ENCODE data around the gene HOXC5. TPM values are rescaled to one million over a fixed set of nuclear protein-coding genes. Genes with fewer than 3 reads are reported as not detected.

The HOXC5 gene
- polyA plus RNA-seq, 1 donor: 1.8 TPM

DNA sequence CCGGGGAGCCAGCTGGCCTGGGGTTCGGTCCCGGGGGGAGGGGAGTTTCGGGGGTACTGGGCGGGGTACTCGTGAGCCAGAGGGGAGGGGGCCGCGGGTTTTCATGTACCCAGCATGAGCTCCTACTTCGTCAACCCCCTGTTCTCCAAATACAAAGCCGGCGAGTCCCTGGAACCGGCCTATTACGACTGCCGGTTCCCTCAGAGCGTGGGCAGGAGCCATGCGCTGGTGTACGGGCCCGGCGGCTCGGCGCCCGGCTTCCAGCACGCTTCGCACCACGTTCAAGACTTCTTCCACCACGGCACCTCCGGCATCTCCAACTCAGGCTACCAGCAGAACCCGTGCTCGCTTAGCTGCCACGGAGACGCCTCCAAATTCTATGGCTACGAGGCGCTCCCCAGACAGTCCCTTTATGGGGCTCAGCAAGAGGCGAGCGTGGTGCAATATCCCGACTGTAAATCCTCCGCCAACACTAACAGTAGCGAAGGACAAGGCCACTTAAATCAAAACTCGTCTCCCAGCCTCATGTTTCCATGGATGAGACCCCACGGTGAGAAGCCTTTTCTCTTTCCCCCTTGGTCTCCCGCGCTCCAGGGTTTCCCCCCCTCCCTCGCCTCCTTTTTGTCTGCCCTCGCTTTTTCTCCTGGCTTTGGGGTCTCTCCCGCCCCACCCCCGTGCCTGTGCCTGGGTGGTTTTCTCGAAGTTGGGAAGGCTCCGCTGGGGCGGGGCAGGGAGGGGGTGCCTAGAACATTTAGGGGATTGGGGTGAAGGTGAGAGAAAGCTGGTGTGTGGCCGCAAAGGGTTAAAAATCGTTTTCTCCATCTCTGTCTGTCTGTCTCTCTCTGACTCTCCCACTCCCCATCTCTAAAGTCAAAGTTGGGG is 23.4 kb upstream of the HOXC5 start:
- Histone ChIP-seq H3K4me3 (ENCODE audit: low read length) (peak overlapping the region; percentile 55), H3K36me3 (ENCODE audit: control insufficient read depth, insufficient read depth, low read length) (no peaks in the 10 kb centered on the region), H3K27ac (ENCODE audit: low read length) (peak overlapping the region; percentile 48), H3K27me3 (ENCODE audit: control insufficient read depth, insufficient read depth, low read length) (peaks cover 88% of the 10 kb centered on the region), H3K4me1 (ENCODE audit: control insufficient read depth, insufficient read depth, low read length) (peaks cover 56% of the 10 kb centered on the region), H3K9me3 (ENCODE audit: control insufficient read depth, low read depth, low read length) (peaks cover 10% of the 10 kb centered on the region)
- peak in 1 of 2 donors; percentile 49 for DNase-seq
- no CpG with 5 or more reads among the region's 51 CpGs for WGBS (ENCODE audit: insufficient coverage, low lambda C conversion rate)

DNA sequence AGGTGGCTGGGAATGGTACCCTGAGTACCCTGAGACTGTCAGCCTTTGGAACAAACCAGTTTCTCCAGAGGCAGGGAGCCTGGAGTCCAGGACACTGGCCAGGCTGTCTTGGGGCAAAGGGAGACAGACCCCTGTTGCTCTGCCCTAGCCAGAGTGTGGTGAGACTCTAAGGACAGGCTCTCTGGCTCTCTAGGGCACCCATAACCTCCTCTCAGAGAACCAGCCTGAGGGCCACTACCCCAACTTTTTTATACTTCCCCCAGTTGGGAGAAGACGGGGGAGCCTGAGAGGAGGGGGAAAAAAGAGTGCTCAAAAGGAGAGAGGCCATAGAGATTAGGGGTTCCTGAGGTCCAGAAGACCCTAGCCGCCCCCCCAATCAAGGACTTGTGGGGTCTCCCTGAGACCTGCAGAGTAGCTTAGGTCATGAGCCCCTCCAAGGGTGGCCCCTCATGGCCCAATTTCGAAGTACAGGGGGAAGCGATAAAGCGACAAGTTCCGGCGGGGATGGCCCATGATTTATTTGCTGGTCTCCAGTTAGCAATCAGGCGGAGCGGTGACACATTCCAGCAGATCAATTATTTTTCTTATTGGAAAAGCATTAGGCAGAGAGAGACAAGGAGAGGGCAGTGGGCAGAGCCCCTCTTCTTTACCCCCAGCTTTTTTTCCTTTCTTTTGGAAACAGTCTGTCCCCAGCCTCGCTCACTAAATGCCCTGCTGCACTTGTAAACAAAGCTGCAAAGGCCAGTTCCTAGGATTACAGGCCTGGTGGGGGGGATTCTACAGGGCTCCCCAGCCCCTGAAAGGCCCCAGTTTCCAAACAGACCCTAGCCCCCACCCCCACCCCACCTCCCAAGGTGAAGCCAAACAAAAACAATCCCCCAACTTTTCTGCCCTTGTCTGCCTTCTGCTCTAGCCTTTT is 22.5 kb upstream of the HOXC5 start:
- Histone ChIP-seq H3K9me3 (ENCODE audit: control insufficient read depth, low read depth, low read length) (peaks cover 9% of the 10 kb centered on the region), H3K4me1 (ENCODE audit: control insufficient read depth, insufficient read depth, low read length) (peaks cover 57% of the 10 kb centered on the region), H3K4me3 (ENCODE audit: low read length) (peak overlapping the region; percentile 55), H3K27ac (ENCODE audit: low read length) (peak overlapping the region; percentile 48), H3K27me3 (ENCODE audit: control insufficient read depth, insufficient read depth, low read length) (peaks cover 88% of the 10 kb centered on the region), H3K36me3 (ENCODE audit: control insufficient read depth, insufficient read depth, low read length) (no peaks in the 10 kb centered on the region)
- DNase-seq: no peak
- 20% methylated on average over 1 of the region's 10 CpGs for WGBS (ENCODE audit: insufficient coverage, low lambda C conversion rate)

DNA sequence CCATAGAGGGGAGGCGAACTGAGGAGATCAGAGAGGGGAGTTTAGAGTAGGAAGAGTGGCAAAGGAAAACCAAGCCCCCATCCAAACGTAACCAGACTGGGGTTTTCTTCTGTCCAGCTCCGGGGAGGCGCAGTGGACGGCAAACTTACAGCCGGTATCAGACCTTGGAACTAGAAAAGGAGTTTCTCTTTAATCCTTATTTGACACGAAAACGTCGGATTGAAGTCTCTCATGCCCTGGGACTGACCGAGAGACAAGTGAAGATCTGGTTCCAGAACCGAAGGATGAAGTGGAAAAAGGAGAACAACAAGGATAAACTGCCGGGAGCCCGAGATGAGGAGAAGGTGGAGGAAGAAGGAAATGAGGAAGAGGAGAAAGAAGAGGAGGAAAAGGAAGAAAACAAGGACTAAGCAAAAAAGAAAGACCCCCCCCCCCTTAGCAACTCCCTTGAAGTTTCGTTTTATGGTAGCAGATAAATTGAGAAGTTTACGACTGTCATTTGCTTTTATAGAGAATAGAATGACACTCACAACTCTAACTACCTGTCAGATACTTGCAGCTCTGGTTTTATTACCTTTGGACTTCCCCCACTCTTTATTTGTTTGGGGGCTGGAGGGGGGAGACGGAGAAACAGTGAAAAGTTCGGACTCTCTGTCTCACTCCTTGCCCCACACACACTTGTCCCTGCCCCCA is 21.7 kb upstream of the HOXC5 start:
- Histone ChIP-seq H3K27ac (ENCODE audit: low read length) (peak overlapping the region; percentile 48), H3K9me3 (ENCODE audit: control insufficient read depth, low read depth, low read length) (peaks cover 9% of the 10 kb centered on the region), H3K4me3 (ENCODE audit: low read length) (peak overlapping the region; percentile 14), H3K27me3 (ENCODE audit: control insufficient read depth, insufficient read depth, low read length) (peaks cover 88% of the 10 kb centered on the region), H3K36me3 (ENCODE audit: control insufficient read depth, insufficient read depth, low read length) (no peaks in the 10 kb centered on the region), H3K4me1 (ENCODE audit: control insufficient read depth, insufficient read depth, low read length) (peaks cover 53% of the 10 kb centered on the region)
- peak in 1 of 2 donors; percentile 41 for DNase-seq
- whole genome bisulfite sequencing (ENCODE audit: insufficient coverage, low lambda C conversion rate): 12% methylated on average over 5 of the region's 17 CpGs

DNA sequence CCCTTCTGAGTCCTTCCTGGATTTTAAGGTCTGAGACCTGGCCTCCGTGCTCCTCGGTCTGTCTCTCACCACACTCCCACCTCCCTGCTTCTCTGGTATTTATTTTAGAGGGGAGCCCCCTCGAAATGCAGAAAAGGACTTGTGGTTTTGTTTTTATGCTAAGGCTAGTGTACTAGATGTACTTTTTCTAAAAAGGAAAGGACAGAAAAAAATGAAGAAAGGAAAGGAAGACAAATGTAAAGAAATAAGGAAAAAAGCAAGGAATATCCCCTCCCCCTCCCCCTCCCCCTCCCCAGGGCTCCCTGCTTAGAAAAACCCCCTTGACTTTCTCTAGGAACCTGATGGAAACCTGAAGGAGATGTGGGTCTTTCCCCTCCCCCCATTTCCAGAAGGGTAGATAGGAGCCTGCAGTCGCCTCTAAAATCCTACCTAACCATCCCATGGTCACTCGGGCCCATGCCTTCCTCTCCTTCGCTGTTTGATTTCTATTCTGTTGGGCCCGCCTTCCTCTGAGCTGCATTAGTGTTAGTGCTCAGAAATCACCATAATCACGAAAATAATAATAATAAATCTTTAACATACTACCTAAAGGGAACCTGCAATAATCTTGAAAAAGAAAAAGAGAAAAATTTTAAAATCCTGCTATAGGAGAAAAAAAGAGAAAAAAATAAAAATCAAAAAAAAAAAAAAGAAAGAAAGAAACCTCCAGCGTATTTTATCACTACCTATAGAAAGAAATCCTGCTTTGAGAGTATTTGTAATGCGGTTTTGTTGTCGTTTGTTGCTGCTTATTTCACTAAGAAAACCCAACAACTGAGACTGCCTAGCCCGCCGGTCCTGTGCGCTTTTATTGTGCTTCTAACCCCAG is 21.0 kb upstream of the HOXC5 start:
- Histone ChIP-seq H3K4me3 (ENCODE audit: low read length) (no peak overlapping the region), H3K4me1 (ENCODE audit: control insufficient read depth, insufficient read depth, low read length) (peaks cover 48% of the 10 kb centered on the region), H3K36me3 (ENCODE audit: control insufficient read depth, insufficient read depth, low read length) (no peaks in the 10 kb centered on the region), H3K27me3 (ENCODE audit: control insufficient read depth, insufficient read depth, low read length) (peaks cover 83% of the 10 kb centered on the region), H3K9me3 (ENCODE audit: control insufficient read depth, low read depth, low read length) (peaks cover 9% of the 10 kb centered on the region), H3K27ac (ENCODE audit: low read length) (no peak overlapping the region)
- DNase-seq: no peak
- WGBS (ENCODE audit: insufficient coverage, low lambda C conversion rate): 63% methylated on average over 4 of the region's 14 CpGs

- DNase-seq: no peak
- Histone ChIP-seq H3K27ac (ENCODE audit: low read length) (peak overlapping the region; percentile 8), H3K9me3 (ENCODE audit: control insufficient read depth, low read depth, low read length) (peaks cover 9% of the 10 kb centered on the region), H3K4me1 (ENCODE audit: control insufficient read depth, insufficient read depth, low read length) (peaks cover 39% of the 10 kb centered on the region), H3K27me3 (ENCODE audit: control insufficient read depth, insufficient read depth, low read length) (peaks cover 74% of the 10 kb centered on the region), H3K36me3 (ENCODE audit: control insufficient read depth, insufficient read depth, low read length) (no peaks in the 10 kb centered on the region), H3K4me3 (ENCODE audit: low read length) (no peak overlapping the region)
- 60% methylated on average over 1 of the region's 6 CpGs for WGBS (ENCODE audit: insufficient coverage, low lambda C conversion rate)
Observed at GRCh38 chr12:54012631-54013409, 20.0 kb upstream of the HOXC5 start.

DNA sequence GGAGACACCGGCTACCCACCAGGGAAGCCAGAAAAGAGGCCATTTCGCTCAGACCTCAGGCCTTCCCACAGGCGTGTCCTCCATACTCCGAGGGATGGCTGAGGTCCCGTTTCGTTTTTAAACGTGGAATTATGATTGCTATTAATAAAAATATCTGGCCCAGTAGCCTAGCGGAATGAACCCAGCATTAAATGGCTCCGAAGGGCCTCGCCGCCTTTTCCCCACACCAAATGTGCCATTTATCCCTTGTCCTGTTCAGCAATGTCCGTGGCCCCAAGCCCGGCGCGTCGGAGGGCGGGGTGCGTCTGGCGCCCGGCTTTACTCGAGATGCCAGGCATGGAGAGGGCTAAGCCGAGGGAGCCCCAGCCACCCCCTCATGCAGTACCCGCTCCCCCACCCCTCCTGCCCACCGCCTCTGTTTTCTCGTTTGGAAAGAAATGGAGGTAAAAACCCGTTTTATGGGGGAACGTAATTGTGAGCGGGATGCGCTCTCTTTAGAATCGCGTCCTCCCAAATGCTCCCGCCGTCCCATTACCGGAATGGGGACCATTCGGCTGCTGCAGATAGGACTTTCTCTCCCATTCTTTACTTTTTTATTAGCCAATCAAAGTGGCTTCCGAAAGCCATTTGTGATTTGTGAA is 18.4 kb upstream of the HOXC5 start:
- WGBS (ENCODE audit: insufficient coverage, low lambda C conversion rate): no CpG with 5 or more reads among the region's 36 CpGs
- peaks cover 63% of the 10 kb centered on the region for H3K27me3 ChIP-seq (ENCODE audit: control insufficient read depth, insufficient read depth, low read length)

DNA sequence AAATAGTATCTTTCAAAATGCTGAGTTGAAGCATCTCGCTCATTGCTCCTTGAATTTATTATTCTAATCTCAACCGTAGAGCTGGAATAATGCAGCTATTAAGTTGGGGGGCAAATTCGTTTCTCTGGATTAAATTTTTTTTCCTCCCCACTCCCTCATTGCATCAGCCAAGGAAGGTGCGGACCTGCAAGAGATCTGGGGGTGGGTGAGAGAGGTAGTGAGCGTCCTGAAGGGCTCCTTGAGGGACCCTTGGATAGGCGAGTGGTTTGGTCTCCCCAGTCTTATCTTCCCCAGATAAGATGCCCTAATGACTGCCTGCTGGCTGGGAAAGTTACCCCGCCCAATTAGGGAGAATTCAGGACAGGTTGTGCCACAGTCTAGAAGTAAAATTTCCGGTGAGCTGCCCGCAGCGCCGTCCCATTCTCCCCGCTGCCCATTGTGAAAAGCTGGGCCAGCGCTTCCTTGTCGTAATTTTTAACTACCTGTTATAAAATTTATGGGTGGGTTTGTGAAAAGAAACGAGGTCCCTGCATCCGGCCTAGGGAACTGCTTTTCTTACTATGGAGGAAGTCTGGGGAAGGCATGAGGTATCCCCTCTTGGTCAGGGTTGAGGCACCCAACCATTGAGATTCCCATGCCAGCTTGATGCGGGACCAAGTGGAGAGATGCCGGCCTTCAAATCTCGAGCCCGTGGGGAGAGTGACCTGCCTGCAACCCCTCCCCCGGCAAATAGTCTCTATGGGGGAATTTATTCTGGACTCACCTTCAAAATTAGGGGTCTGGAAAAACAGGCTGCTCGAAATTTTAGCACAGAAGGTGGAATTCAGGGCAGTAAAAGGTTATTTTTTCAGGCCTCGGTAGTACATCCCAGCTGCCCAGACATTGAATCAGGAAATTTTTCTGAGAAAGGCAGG is 17.6 kb upstream of the HOXC5 start:
- no peaks in the 10 kb centered on the region for H3K36me3 ChIP-seq (ENCODE audit: control insufficient read depth, insufficient read depth, low read length)
- no peak overlapping the region for H3K27ac ChIP-seq (ENCODE audit: low read length)
- no peak overlapping the region for H3K4me3 ChIP-seq (ENCODE audit: low read length)
- H3K27me3 ChIP-seq (ENCODE audit: control insufficient read depth, insufficient read depth, low read length): peaks cover 62% of the 10 kb centered on the region
- WGBS (ENCODE audit: insufficient coverage, low lambda C conversion rate): no CpG with 5 or more reads among the region's 23 CpGs
- DNase-seq: no peak
- peaks cover 39% of the 10 kb centered on the region for H3K4me1 ChIP-seq (ENCODE audit: control insufficient read depth, insufficient read depth, low read length)
- H3K9me3 ChIP-seq (ENCODE audit: control insufficient read depth, low read depth, low read length): peaks cover 3% of the 10 kb centered on the region

More for the DNA sequence above, 18.4 kb upstream of the HOXC5 start:
- Histone ChIP-seq H3K4me1 (ENCODE audit: control insufficient read depth, insufficient read depth, low read length) (peaks cover 40% of the 10 kb centered on the region), H3K36me3 (ENCODE audit: control insufficient read depth, insufficient read depth, low read length) (no peaks in the 10 kb centered on the region), H3K27ac (ENCODE audit: low read length) (peak overlapping the region; percentile 49), H3K4me3 (ENCODE audit: low read length) (no peak overlapping the region), H3K9me3 (ENCODE audit: control insufficient read depth, low read depth, low read length) (peaks cover 6% of the 10 kb centered on the region)
- no peak for DNase-seq

DNA sequence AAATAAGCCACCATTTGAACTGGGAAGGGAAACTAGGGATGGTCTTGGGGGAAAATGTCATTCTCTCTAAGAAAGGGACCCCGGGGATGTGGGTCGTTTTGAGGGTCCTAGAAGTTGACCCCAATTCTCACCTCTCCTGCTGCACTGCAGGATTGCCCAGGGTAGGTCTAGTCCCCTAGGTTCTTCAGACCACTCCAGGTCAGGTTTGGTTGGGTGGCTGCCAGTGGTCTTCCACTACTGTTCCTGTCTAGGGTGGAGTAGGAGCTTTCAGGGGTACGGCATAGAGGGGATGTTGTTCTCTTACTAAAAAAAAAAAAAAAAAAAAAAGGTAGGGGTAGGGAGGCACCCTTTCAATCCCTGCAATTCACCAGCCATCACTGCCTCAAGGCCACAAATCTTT is 16.8 kb upstream of the HOXC5 start:
- H3K27me3 ChIP-seq (ENCODE audit: control insufficient read depth, insufficient read depth, low read length): peaks cover 54% of the 10 kb centered on the region
- WGBS (ENCODE audit: insufficient coverage, low lambda C conversion rate): no CpG with 5 or more reads among the region's 3 CpGs

More for the DNA sequence above, 16.8 kb upstream of the HOXC5 start:
- Histone ChIP-seq H3K9me3 (ENCODE audit: control insufficient read depth, low read depth, low read length) (peaks cover 3% of the 10 kb centered on the region), H3K27ac (ENCODE audit: low read length) (peak overlapping the region; percentile 95), H3K36me3 (ENCODE audit: control insufficient read depth, insufficient read depth, low read length) (no peaks in the 10 kb centered on the region), H3K4me3 (ENCODE audit: low read length) (peak overlapping the region; percentile 35), H3K4me1 (ENCODE audit: control insufficient read depth, insufficient read depth, low read length) (peaks cover 32% of the 10 kb centered on the region)
- no peak for DNase-seq

Measured in large intestine (tissue), 3 donors.